Ascending aorta (tissue), 2 donors: ENCODE data around the gene RFX7. TPM values are rescaled to one million over a fixed set of nuclear protein-coding genes. Genes with fewer than 3 reads are reported as not detected.

Source experiments
- DNase-seq, 2 donors: peaks; one replicate each; pipeline ENCODE4 v3.0.0-alpha.2; 2019; ENCODE audit warnings: low spot score in 2 of 2
- H3K27ac ChIP-seq, 2 donors: fragments of 200-600 bp; sonication (generic); one replicate each; pipeline ENCODE4 v1.5.1; 2016 to 2017; ENCODE audit warnings: mild to moderate bottlenecking in 1 of 2
- H3K27me3 ChIP-seq: fragments of 200-600 bp; sonication (generic); one replicate; pipeline ENCODE4 v1.5.1; 2017
- H3K36me3 ChIP-seq, 2 donors: fragments of 200-600 bp; sonication (generic); one replicate each; pipeline ENCODE4 v1.5.1; 2016
- H3K4me1 ChIP-seq, 2 donors: fragments of 200-600 bp; sonication (generic); one replicate each; pipeline ENCODE4 v1.5.1; 2016 to 2017; ENCODE audit warnings: mild to moderate bottlenecking in 1 of 2
- H3K4me3 ChIP-seq, 2 donors: fragments of 200-600 bp; sonication (generic); one replicate each; pipeline ENCODE4 v1.5.1; 2016 to 2017; ENCODE audit warnings: mild to moderate bottlenecking in 1 of 2
- H3K9me3 ChIP-seq, 2 donors: fragments of 200-600 bp; sonication (generic); one replicate each; pipeline ENCODE4 v1.5.1; 2016
- intact Hi-C: fragments of 100-400 bp; cut with DNase I; formaldehyde crosslinking; loops from one replicate; pipeline ENCODE4 v1.15.1; 2023
- total RNA-seq: library from RNA; depleted of rRNA; stranded (reverse); fragments of >200 nt; gene quantifications from one replicate; pipeline ENCODE4 v1.1.0, GENCODE V29; 2016
- TF ChIP-seq, protein P1 (sequence below), 3 experiments: fragments of 200-600 bp in 2 of 3; fragments of 450-650 bp in 1 of 3; sonication (generic) in 2 of 3; IDR thresholded peaks; one replicate each; pipeline ENCODE4 v1.5.1; 2016 to 2019; ENCODE audit warnings: antibody characterized with exemption in 3 of 3, mild to moderate bottlenecking in 1 of 3, moderate library complexity in 1 of 3

Gene RFX7
- total RNA-seq, 1 donor from 2014 or later, result 14.2 TPM

DNA sequence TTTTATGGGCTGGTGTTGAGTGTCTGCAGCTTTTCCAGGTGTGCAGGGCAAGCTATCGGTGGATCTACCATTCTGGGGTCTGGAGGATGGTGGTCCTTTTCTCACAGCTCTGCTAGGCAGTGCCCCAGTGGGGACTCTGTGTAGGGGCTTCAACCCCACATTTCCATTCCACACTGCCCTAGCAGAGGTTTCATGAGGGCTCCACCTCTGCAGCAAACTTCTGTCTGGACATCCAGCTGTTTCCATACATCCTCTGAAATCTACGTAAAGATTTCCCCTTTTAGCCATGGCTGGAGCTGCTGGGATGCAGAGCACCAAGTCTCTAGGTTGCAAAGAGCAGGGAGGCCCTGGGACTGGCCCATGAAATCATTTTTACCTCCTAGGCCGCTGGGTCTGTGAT lies 11.6 kb downstream of the RFX7 start:
- DNase-seq, result no peak
- H3K36me3 ChIP-seq, result peaks cover 7 to 15% of the 10 kb centered on the region in 2 donors
- no peak overlapping the region for H3K27ac ChIP-seq
- TF ChIP-seq, protein P1, sequence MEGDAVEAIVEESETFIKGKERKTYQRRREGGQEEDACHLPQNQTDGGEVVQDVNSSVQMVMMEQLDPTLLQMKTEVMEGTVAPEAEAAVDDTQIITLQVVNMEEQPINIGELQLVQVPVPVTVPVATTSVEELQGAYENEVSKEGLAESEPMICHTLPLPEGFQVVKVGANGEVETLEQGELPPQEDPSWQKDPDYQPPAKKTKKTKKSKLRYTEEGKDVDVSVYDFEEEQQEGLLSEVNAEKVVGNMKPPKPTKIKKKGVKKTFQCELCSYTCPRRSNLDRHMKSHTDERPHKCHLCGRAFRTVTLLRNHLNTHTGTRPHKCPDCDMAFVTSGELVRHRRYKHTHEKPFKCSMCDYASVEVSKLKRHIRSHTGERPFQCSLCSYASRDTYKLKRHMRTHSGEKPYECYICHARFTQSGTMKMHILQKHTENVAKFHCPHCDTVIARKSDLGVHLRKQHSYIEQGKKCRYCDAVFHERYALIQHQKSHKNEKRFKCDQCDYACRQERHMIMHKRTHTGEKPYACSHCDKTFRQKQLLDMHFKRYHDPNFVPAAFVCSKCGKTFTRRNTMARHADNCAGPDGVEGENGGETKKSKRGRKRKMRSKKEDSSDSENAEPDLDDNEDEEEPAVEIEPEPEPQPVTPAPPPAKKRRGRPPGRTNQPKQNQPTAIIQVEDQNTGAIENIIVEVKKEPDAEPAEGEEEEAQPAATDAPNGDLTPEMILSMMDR (IDR thresholded peaks at IDR 0.05), result no peak
- no peaks in the 10 kb centered on the region for H3K27me3 ChIP-seq
- no peak overlapping the region for H3K4me3 ChIP-seq
- H3K4me1 ChIP-seq, result peaks cover 0 to 3% of the 10 kb centered on the region in 2 donors
- H3K9me3 ChIP-seq, result peaks cover 4 to 13% of the 10 kb centered on the region in 2 donors
- intact Hi-C loops, result no loop called here

DNA sequence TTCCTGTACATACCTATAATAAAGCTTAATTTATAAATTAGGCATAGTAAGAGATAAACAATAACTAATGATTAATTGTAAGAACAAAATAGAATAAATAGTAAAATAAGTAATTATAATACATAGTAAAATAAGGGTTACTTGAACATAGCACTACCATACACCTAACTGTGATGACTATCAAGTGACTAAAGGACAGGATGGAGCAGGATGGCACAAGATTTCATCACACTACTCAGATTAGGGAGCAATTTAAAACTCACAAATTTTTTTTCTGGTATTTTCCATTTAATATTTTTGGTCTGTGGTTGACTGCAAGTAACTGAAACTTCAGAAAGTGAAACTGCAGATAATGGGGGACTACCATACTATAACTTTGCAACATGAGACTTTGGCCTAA lies 14.8 kb downstream of the RFX7 start:
- intact Hi-C loops, result no loop called here
- DNase-seq, result no peak
- no peak overlapping the region for H3K4me3 ChIP-seq

DNA sequence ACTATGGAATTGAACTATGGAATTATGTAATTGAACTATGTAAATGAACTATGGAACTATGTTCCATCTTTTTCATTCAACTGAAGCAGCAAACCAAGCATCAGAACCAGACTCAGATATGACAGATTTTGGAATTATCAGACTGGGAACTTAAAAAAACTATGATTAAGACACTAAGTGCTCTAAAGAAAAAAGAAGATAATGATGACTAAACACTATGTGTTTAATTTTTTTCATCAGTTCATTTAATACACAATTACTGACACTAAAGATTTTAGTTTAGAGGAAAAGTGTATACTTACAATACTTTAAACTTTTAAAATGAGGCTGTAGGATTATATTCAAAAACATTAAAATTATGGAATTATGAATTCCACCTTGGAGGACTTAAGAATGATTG lies 15.3 kb downstream of the RFX7 start:
- Histone ChIP-seq H3K4me3 (no peak overlapping the region), H3K4me1 (no peaks in the 10 kb centered on the region), H3K9me3 (peaks cover 4 to 13% of the 10 kb centered on the region in 2 donors), H3K27ac (no peak overlapping the region), H3K36me3 (peaks cover 7 to 15% of the 10 kb centered on the region in 2 donors), H3K27me3 (no peaks in the 10 kb centered on the region)
- TF ChIP-seq, protein P1 (IDR thresholded peaks at IDR 0.05), result no peak
- intact Hi-C loops, result no loop called here
- DNase-seq, result no peak

More for the DNA sequence above, 14.8 kb downstream of the RFX7 start:
- Histone ChIP-seq H3K9me3 (peaks cover 4 to 13% of the 10 kb centered on the region in 2 donors), H3K36me3 (peaks cover 7 to 15% of the 10 kb centered on the region in 2 donors), H3K27me3 (no peaks in the 10 kb centered on the region), H3K27ac (no peak overlapping the region), H3K4me1 (no peaks in the 10 kb centered on the region)
- TF ChIP-seq, protein P1 (IDR thresholded peaks at IDR 0.05), result no peak

DNA sequence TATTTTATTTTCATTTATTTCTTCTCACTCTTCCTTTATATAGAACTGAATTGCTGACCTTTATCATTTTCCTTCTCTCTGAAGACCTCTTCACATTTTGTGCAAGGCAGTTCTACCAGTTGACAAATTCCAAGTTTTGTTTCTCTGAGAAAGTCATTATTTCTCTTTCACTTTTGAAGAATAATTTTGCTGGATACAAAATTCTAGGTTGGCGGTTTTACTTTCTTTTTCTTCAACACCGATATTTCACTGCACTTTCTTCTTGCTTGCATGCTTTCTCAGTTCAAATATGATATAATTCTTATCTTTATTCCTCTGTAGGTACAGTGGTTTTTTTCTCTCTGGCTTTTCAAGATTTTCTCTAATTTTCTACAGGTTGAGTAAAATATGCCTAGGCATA lies 15.9 kb downstream of the RFX7 start:
- TF ChIP-seq, protein P1 (IDR thresholded peaks at IDR 0.05), result no peak
- H3K9me3 ChIP-seq, result peaks cover 4 to 19% of the 10 kb centered on the region in 2 donors
- intact Hi-C loops, result no loop called here
- H3K4me1 ChIP-seq, result no peaks in the 10 kb centered on the region
- H3K4me3 ChIP-seq, result no peak overlapping the region
- H3K27me3 ChIP-seq, result no peaks in the 10 kb centered on the region
- no peak for DNase-seq
- peaks cover 7 to 15% of the 10 kb centered on the region in 2 donors for H3K36me3 ChIP-seq
- H3K27ac ChIP-seq, result no peak overlapping the region

DNA sequence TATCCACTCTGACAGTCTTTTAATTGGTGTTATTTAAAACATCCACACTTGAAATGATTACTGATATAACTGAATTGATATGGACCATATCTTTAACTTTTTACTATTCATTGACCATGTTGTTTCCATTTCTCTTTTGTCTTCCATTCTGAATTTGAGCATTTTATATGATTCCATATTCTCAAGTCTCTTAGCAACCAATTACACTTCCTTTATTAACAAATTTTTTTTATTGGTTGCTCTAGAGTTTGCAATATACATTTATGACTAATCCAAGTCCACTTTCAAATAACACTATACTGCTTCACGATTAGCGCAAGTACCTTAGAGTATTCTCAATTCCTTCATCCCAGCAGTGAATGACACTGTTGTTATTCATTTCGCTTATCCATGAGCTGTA lies 16.4 kb downstream of the RFX7 start:
- H3K4me3 ChIP-seq, result no peak overlapping the region
- DNase-seq, result no peak
- H3K27me3 ChIP-seq, result no peaks in the 10 kb centered on the region
- H3K36me3 ChIP-seq, result peaks cover 5 to 11% of the 10 kb centered on the region in 2 donors
- intact Hi-C loops, result no loop called here
- no peaks in the 10 kb centered on the region for H3K4me1 ChIP-seq
- H3K27ac ChIP-seq, result no peak overlapping the region
- TF ChIP-seq, protein P1 (IDR thresholded peaks at IDR 0.05), result no peak
- peaks cover 4 to 19% of the 10 kb centered on the region in 2 donors for H3K9me3 ChIP-seq

DNA sequence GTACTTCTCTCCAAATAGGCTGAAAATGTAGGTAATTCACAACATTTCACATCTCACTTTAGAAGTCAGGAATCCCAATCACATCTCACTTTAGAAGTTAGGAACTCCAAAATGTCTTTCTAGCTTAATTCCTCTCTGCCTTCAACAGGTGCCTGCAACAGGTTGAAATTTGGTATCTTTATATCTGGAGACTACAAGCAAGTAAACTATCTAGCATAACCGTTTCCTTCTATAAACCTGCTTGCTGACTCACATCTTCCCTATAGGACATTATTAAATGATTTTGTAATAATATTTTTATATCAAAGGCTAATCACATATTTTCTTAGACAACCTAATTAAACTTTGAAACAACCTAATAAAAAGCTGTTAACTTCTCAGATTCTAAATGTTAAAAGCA lies 18.2 kb downstream of the RFX7 start:
- no peaks in the 10 kb centered on the region for H3K27me3 ChIP-seq
- TF ChIP-seq, protein P1 (IDR thresholded peaks at IDR 0.05), result no peak
- H3K27ac ChIP-seq, result no peak overlapping the region
- peaks cover 0 to 6% of the 10 kb centered on the region in 2 donors for H3K36me3 ChIP-seq
- H3K9me3 ChIP-seq, result peaks cover 0 to 17% of the 10 kb centered on the region in 2 donors
- intact Hi-C loops, result no loop called here
- H3K4me1 ChIP-seq, result no peaks in the 10 kb centered on the region
- H3K4me3 ChIP-seq, result no peak overlapping the region
- DNase-seq, result no peak
